Liver (tissue), 9 donors: ENCODE results near the gene GNG3. TPM values are rescaled to one million over a fixed set of nuclear protein-coding genes. Genes with fewer than 3 reads are reported as not detected.

Source experiments
- DNase-seq: peaks from one replicate; pipeline ENCODE4 v3.0.0-alpha.2; 2017; ENCODE audit warnings: low spot score
- H3K27ac ChIP-seq, 2 donors: one replicate each; pipeline ENCODE4 v1.7.0; 2013; ENCODE audit warnings: inconsistent platforms in 2 of 2, low read length in 2 of 2, control low read depth in 1 of 2, low read depth in 1 of 2, mild to moderate bottlenecking in 1 of 2
- H3K27me3 ChIP-seq, 4 donors: one replicate each; pipeline versions ENCODE4 v1.6.1 to v1.7.0; 2013; ENCODE audit warnings: low read length in 3 of 4, inconsistent platforms in 1 of 4, mild to moderate bottlenecking in 1 of 4, moderate library complexity in 1 of 4; ENCODE audit not compliant: control insufficient read depth in 4 of 4, insufficient read depth in 4 of 4
- H3K36me3 ChIP-seq, 4 donors: one replicate each; pipeline versions ENCODE4 v1.6.1 to v1.7.0; 2013; ENCODE audit warnings: low read length in 3 of 4, mild to moderate bottlenecking in 3 of 4, low read depth in 1 of 4, moderate library complexity in 1 of 4; ENCODE audit not compliant: control insufficient read depth in 4 of 4, insufficient read depth in 3 of 4
- H3K4me1 ChIP-seq, 4 donors: one replicate each; pipeline versions ENCODE4 v1.6.1 to v1.7.0; 2013; ENCODE audit warnings: low read length in 3 of 4, mild to moderate bottlenecking in 3 of 4, moderate library complexity in 1 of 4; ENCODE audit not compliant: control insufficient read depth in 4 of 4, insufficient read depth in 4 of 4
- H3K4me3 ChIP-seq, 3 donors: one replicate each; pipeline versions ENCODE4 v1.6.1 to v1.7.0; 2013; ENCODE audit warnings: low read length in 3 of 3, control low read depth in 1 of 3, low read depth in 1 of 3, mild to moderate bottlenecking in 1 of 3
- H3K9ac ChIP-seq, 2 donors: one replicate each; pipeline ENCODE4 v1.7.0; 2013; ENCODE audit warnings: low read length in 2 of 2, mild to moderate bottlenecking in 2 of 2, moderate library complexity in 2 of 2, control low read depth in 1 of 2, low read depth in 1 of 2
- H3K9me3 ChIP-seq, 4 donors: one replicate each; pipeline versions ENCODE4 v1.6.1 to v1.7.0; 2013; ENCODE audit warnings: low read length in 3 of 4; ENCODE audit not compliant: control insufficient read depth in 4 of 4
- EGR1 ChIP-seq, 2 donors: IDR thresholded peaks; 2 replicates each; pipeline ENCODE4 v1.6.1; 2016 to 2018; ENCODE audit warnings: antibody characterized with exemption in 2 of 2, low read depth in 2 of 2
- FOXA1 ChIP-seq: IDR thresholded peaks from 2 replicates; pipeline ENCODE4 v1.6.1; 2016; ENCODE audit warnings: antibody characterized with exemption
- FOXA2 ChIP-seq: IDR thresholded peaks from 2 replicates; pipeline ENCODE4 v1.6.1; 2016; ENCODE audit warnings: antibody characterized with exemption
- GABPA ChIP-seq, 2 donors: IDR thresholded peaks in 1 of 2; conservative IDR thresholded peaks in 1 of 2; 2 replicates each; pipeline ENCODE4 v1.6.1; 2016; ENCODE audit warnings: antibody characterized with exemption in 2 of 2, mild to moderate bottlenecking in 1 of 2, moderate library complexity in 1 of 2
- HNF4A ChIP-seq, 2 donors: conservative IDR thresholded peaks; 2 replicates each; pipeline ENCODE4 v1.6.1; 2016; ENCODE audit warnings: antibody characterized with exemption in 2 of 2, mild to moderate bottlenecking in 2 of 2
- HNF4G ChIP-seq: IDR thresholded peaks from 2 replicates; pipeline ENCODE4 v1.6.1; 2016; ENCODE audit warnings: antibody characterized with exemption
- JUND ChIP-seq, 2 donors: IDR thresholded peaks; 2 replicates each; pipeline ENCODE4 v1.6.1; 2016; ENCODE audit warnings: antibody characterized with exemption in 2 of 2
- NR2F2 ChIP-seq: IDR thresholded peaks from 2 replicates; pipeline ENCODE4 v1.6.1; 2016; ENCODE audit warnings: antibody characterized with exemption
- RAD21 ChIP-seq, 2 donors: IDR thresholded peaks; 2 replicates each; pipeline ENCODE4 v1.6.1; 2016; ENCODE audit warnings: antibody characterized with exemption in 2 of 2, mild to moderate bottlenecking in 2 of 2
- RXRA ChIP-seq, 2 donors: IDR thresholded peaks; 2 replicates each; pipeline ENCODE4 v1.6.1; 2017 to 2018; ENCODE audit warnings: antibody characterized with exemption in 2 of 2, mild to moderate bottlenecking in 1 of 2
- SP1 ChIP-seq: IDR thresholded peaks from 2 replicates; pipeline ENCODE4 v1.6.1; 2018; ENCODE audit warnings: antibody characterized with exemption, mild to moderate bottlenecking
- TAF1 ChIP-seq: conservative IDR thresholded peaks from 2 replicates; pipeline ENCODE4 v1.6.1; 2016; ENCODE audit warnings: antibody characterized with exemption, mild to moderate bottlenecking
- WGBS: extraction: QIAGEN DNeasy Blood & Tissue Kit; methylation state at CpG from one replicate; pipeline ENCODE4 v1.1.7; 2013; 5-methylcytosine and 5-hydroxymethylcytosine counted together
- polyA plus RNA-seq, 2 donors: library from polyadenylated mRNA; stranded (reverse) in 1 of 2; unstranded in 1 of 2; fragments of 200-250 nt in 1 of 2; fragments of >200 nt in 1 of 2; fragmentation: Nextera tagmentation in 1 of 2; extraction: Ambion mirVana in 1 of 2; gene quantifications; one replicate each; pipeline versions ENCODE4 v1.2.1 to v1.2.3, GENCODE V29; 2013 to 2015
- total RNA-seq, 2 donors: library from RNA; depleted of rRNA; stranded (reverse); fragments of >200 nt; gene quantifications; one replicate each; pipeline ENCODE4 v1.2.3, GENCODE V29; 2014
- TF ChIP-seq, protein P1 (sequence below): IDR thresholded peaks from 2 replicates; pipeline ENCODE4 v1.6.1; 2016; ENCODE audit warnings: antibody characterized with exemption, mild to moderate bottlenecking
- TF ChIP-seq, protein P2 (sequence below): IDR thresholded peaks from 2 replicates; pipeline ENCODE4 v1.6.1; 2016; ENCODE audit warnings: antibody characterized with exemption
- TF ChIP-seq, protein P3 (sequence below): IDR thresholded peaks from 2 replicates; pipeline ENCODE4 v1.6.1; 2016; ENCODE audit warnings: antibody characterized with exemption
- TF ChIP-seq, protein P4 (sequence below): fragments of 150-350 bp; IDR thresholded peaks from 2 replicates; pipeline ENCODE4 v1.5.1; 2017; ENCODE audit warnings: improper control_type of control experiment, low read depth, low read length; ENCODE audit not compliant: missing input control
- donor health status: healthy.
- donor health status: healthy.
- donor health status: healthy.
- donor health status: healthy.
- donor health status: healthy.

GNG3 gene
- total and polyA plus RNA-seq, 4 donors, result 0.19 TPM; not detected in 3

DNA sequence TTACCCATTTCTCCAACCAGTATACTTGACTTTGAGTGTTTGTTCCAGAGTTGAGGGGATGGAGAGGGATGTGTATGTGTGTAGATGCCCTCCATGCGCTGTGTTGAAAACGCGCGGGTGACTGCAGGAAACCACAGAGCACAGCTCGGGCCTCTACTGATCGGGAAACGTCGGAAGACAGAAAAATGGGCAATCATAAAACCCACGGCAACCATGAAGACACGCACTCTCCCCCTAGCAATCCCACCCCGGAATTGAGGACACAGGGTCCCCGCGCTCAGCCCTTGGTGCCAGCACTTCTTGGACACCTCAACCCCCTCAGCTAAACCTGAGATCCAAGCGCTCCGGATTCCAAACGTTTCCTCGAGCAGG is 36.3 kb upstream of the GNG3 start:
- WGBS, result under 1% methylated on average over 17 of the region's 17 CpGs
- Histone ChIP-seq H3K27ac (peak overlapping the region; percentile 83 to 86), H3K27me3 (no peaks in the 10 kb centered on the region), H3K9ac (peak overlapping the region; percentile 80 to 84), H3K4me3 (peak overlapping the region; percentile 82 to 92 (median 86)), H3K36me3 (peaks cover 0 to 8% (median under 1%) of the 10 kb centered on the region in 4 donors), H3K9me3 (no peaks in the 10 kb centered on the region), H3K4me1 (peaks cover 18 to 50% (median 39%) of the 10 kb centered on the region in 4 donors)
- TF ChIP-seq HNF4A (conservative IDR thresholded peaks at IDR 0.05) (no peak), NR2F2 (no peak), FOXA1 (no peak), HNF4G (no peak), EGR1 (IDR thresholded peaks at IDR 0.05; ENCODE audit: low read depth in 2 of 2) (no peak)
- TF ChIP-seq, protein P1, sequence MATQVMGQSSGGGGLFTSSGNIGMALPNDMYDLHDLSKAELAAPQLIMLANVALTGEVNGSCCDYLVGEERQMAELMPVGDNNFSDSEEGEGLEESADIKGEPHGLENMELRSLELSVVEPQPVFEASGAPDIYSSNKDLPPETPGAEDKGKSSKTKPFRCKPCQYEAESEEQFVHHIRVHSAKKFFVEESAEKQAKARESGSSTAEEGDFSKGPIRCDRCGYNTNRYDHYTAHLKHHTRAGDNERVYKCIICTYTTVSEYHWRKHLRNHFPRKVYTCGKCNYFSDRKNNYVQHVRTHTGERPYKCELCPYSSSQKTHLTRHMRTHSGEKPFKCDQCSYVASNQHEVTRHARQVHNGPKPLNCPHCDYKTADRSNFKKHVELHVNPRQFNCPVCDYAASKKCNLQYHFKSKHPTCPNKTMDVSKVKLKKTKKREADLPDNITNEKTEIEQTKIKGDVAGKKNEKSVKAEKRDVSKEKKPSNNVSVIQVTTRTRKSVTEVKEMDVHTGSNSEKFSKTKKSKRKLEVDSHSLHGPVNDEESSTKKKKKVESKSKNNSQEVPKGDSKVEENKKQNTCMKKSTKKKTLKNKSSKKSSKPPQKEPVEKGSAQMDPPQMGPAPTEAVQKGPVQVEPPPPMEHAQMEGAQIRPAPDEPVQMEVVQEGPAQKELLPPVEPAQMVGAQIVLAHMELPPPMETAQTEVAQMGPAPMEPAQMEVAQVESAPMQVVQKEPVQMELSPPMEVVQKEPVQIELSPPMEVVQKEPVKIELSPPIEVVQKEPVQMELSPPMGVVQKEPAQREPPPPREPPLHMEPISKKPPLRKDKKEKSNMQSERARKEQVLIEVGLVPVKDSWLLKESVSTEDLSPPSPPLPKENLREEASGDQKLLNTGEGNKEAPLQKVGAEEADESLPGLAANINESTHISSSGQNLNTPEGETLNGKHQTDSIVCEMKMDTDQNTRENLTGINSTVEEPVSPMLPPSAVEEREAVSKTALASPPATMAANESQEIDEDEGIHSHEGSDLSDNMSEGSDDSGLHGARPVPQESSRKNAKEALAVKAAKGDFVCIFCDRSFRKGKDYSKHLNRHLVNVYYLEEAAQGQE, result no peak
- TF ChIP-seq, protein P2, sequence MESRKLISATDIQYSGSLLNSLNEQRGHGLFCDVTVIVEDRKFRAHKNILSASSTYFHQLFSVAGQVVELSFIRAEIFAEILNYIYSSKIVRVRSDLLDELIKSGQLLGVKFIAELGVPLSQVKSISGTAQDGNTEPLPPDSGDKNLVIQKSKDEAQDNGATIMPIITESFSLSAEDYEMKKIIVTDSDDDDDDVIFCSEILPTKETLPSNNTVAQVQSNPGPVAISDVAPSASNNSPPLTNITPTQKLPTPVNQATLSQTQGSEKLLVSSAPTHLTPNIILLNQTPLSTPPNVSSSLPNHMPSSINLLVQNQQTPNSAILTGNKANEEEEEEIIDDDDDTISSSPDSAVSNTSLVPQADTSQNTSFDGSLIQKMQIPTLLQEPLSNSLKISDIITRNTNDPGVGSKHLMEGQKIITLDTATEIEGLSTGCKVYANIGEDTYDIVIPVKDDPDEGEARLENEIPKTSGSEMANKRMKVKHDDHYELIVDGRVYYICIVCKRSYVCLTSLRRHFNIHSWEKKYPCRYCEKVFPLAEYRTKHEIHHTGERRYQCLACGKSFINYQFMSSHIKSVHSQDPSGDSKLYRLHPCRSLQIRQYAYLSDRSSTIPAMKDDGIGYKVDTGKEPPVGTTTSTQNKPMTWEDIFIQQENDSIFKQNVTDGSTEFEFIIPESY, result peak; percentile 32
- DNase-seq, result no peak

DNA sequence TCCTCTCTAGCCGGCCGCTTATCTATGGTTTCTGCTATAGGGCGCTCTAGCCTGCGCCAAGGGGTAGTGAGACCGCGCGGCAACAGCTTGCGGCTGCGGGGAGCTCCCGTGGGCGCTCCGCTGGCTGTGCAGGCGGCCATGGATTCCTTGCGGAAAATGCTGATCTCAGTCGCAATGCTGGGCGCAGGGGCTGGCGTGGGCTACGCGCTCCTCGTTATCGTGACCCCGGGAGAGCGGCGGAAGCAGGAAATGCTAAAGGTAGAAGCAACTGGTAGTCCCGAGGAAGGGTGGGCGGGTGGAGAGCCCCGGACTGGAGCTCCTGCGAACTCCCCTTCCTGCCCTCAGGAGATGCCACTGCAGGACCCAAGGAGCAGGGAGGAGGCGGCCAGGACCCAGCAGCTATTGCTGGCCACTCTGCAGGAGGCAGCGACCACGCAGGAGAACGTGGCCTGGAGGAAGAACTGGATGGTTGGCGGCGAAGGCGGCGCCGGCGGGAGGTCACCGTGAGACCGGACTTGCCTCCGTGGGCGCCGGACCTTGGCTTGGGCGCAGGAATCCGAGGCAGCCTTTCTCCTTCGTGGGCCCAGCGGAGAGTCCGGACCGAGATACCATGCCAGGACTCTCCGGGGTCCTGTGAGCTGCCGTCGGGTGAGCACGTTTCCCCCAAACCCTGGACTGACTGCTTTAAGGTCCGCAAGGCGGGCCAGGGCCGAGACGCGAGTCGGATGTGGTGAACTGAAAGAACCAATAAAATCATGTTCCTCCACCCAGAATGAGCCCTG is 35.7 kb upstream of the GNG3 start, which contains the start of the genes LBHD1 and UQCC3:
Gene LBHD1 (minus strand): TSS at position 660 of the 782 bp plus-strand sequence. CDS start 2,236 bp downstream, outside the sequence.
Gene UQCC3 (plus strand): TSS at position 66 of the 782 bp plus-strand sequence. CDS start 73 bp downstream, at position 139.
- Histone ChIP-seq H3K4me1 (peaks cover 15 to 50% (median 38%) of the 10 kb centered on the region in 4 donors), H3K9me3 (no peaks in the 10 kb centered on the region), H3K27me3 (no peaks in the 10 kb centered on the region), H3K9ac (peak within 1 kb of the TSS; percentile 80 to 84), H3K4me3 (peak within 1 kb of the TSS; percentile 82 to 92 (median 86)), H3K36me3 (peaks cover 0 to 7% (median under 1%) of the 10 kb centered on the region in 4 donors), H3K27ac (peak within 1 kb of the TSS; percentile 83 to 86)
- peak; percentile 82 for DNase-seq
- WGBS, result under 1% methylated on average over 59 of the region's 59 CpGs
- TF ChIP-seq TAF1, result peak; percentile 52
- TF ChIP-seq, protein P2, result no peak
- TF ChIP-seq NR2F2, result peak; percentile 23
- no peak for TF ChIP-seq FOXA2
- no peak for TF ChIP-seq JUND (IDR thresholded peaks at IDR 0.05)
- TF ChIP-seq HNF4A (conservative IDR thresholded peaks at IDR 0.05), result no peak
- TF ChIP-seq, protein P3, sequence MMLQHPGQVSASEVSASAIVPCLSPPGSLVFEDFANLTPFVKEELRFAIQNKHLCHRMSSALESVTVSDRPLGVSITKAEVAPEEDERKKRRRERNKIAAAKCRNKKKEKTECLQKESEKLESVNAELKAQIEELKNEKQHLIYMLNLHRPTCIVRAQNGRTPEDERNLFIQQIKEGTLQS, result no peak
- TF ChIP-seq SP1, result no peak
- TF ChIP-seq, protein P1, result peak; percentile 48
- peak in 1 of 2 donors; percentile 10 for TF ChIP-seq EGR1 (IDR thresholded peaks at IDR 0.05; ENCODE audit: low read depth in 2 of 2)
- no peak for TF ChIP-seq HNF4G
- TF ChIP-seq GABPA (IDR thresholded peaks at IDR 0.05 in 1 of 2, conservative IDR thresholded peaks at IDR 0.05 in 1 of 2), result peak in 1 of 2 donors; percentile 77
- TF ChIP-seq RAD21 (IDR thresholded peaks at IDR 0.05), result peak in 1 of 2 donors; percentile 25
- TF ChIP-seq, protein P4, sequence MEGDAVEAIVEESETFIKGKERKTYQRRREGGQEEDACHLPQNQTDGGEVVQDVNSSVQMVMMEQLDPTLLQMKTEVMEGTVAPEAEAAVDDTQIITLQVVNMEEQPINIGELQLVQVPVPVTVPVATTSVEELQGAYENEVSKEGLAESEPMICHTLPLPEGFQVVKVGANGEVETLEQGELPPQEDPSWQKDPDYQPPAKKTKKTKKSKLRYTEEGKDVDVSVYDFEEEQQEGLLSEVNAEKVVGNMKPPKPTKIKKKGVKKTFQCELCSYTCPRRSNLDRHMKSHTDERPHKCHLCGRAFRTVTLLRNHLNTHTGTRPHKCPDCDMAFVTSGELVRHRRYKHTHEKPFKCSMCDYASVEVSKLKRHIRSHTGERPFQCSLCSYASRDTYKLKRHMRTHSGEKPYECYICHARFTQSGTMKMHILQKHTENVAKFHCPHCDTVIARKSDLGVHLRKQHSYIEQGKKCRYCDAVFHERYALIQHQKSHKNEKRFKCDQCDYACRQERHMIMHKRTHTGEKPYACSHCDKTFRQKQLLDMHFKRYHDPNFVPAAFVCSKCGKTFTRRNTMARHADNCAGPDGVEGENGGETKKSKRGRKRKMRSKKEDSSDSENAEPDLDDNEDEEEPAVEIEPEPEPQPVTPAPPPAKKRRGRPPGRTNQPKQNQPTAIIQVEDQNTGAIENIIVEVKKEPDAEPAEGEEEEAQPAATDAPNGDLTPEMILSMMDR, result no peak
- TF ChIP-seq RXRA (IDR thresholded peaks at IDR 0.05), result peak in 1 of 2 donors; percentile 28
